Panc1 (cell line): ENCODE results near the gene HMGXB4.

Experiments used
- POLR2AphosphoS5 ChIP-seq: IDR thresholded peaks from 2 replicates; pipeline ENCODE4 v1.6.1; 2012; ENCODE audit warnings: mild to moderate bottlenecking, low read depth, low read length, moderate library complexity
- SIN3A ChIP-seq: IDR thresholded peaks from 2 replicates; pipeline ENCODE4 v1.6.1; 2012; ENCODE audit warnings: low read depth, mild to moderate bottlenecking, low read length, moderate library complexity, borderline replicate concordance; ENCODE audit not compliant: insufficient read depth
- TCF7L2 ChIP-seq: IDR thresholded peaks from 2 replicates; pipeline ENCODE4 v1.6.1; 2011; ENCODE audit warnings: mild to moderate bottlenecking, low read depth, low read length, inconsistent platforms
- TF ChIP-seq, protein P1 (sequence below): fragments of 450-650 bp; IDR thresholded peaks from 2 replicates; pipeline ENCODE4 v1.5.1; 2017; ENCODE audit warnings: mild to moderate bottlenecking

- TF ChIP-seq, protein P1, sequence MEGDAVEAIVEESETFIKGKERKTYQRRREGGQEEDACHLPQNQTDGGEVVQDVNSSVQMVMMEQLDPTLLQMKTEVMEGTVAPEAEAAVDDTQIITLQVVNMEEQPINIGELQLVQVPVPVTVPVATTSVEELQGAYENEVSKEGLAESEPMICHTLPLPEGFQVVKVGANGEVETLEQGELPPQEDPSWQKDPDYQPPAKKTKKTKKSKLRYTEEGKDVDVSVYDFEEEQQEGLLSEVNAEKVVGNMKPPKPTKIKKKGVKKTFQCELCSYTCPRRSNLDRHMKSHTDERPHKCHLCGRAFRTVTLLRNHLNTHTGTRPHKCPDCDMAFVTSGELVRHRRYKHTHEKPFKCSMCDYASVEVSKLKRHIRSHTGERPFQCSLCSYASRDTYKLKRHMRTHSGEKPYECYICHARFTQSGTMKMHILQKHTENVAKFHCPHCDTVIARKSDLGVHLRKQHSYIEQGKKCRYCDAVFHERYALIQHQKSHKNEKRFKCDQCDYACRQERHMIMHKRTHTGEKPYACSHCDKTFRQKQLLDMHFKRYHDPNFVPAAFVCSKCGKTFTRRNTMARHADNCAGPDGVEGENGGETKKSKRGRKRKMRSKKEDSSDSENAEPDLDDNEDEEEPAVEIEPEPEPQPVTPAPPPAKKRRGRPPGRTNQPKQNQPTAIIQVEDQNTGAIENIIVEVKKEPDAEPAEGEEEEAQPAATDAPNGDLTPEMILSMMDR = no peak
- TF ChIP-seq SIN3A (no peak), POLR2AphosphoS5 (no peak), TCF7L2 (no peak)
Observed at GRCh38 chr22:35337932-35338331, 80.6 kb downstream of the HMGXB4 start.
